Amniotic stem cell (primary cell): Measurements from ENCODE around the gene HOMER3.
"Not testable (repeated sequence)": the region's sequence is repeated elsewhere in the genome, so short reads cannot be mapped to it uniquely, and the experiment has no call there.

Source experiments
- DNase-seq: peaks from one replicate; lab custom pipeline; 2025; lab: John Stamatoyannopoulos, UW

HOMER3 gene

DNA sequence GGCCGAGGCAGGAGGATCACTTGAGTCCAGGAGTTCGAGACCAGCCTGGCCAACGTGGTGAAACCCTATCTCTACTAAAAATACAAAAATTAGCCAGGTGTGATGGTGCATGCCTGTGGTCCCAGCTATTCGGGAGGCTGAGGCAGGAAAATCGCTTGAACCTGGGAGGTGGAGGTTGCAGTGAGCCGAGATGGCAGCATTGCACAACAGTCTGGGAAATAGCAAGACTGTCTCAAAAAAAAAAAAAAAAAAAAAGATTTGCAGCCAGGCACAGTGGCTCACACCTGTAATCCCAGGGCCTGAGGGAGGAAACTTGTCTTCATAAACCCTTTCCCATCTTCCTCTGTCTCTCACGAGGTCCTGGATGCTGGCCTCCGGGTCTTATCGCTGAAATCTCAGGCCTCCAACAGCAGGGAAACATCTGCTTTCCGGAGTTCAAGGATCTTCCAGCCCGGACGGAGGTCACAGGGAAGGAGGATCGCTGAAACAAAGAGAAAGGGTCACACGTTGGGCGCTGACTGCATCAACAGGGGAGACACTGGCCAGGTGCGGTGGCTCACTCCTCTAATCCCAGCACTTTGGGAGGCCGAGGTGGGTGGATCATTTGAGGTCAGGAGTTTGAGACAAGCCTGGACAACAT, 11.5 kb upstream of the HOMER3 start:
- DNase-seq: not testable (repeated sequence)

DNA sequence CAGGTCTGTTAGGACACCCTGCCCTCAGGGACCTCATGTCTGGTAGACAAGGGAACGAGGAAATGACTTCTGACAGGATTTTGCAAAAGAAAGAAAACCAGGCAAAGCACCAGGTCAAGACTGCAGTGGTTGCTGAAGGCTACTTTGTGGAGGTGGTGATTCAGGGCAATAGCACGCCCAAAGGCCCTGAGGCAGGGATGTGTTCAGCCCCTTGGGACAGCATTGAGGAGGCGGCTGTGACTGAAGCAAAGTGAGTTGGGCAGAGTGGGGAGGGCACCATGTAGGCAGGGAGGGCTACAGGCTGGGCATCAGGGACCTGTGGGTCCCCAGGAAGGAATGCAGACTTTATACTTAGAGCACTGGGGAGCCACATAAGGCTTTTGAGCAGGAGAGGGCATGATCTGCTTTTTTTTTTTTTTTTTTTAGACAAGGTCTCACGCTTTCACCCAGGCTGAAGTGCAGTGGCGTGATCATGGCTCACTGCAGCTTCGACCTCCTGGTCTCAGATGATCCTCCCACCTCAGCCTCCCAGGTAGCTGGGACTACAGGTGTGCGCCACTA, 10.8 kb upstream of the HOMER3 start:
- DNase-seq: no peak

DNA sequence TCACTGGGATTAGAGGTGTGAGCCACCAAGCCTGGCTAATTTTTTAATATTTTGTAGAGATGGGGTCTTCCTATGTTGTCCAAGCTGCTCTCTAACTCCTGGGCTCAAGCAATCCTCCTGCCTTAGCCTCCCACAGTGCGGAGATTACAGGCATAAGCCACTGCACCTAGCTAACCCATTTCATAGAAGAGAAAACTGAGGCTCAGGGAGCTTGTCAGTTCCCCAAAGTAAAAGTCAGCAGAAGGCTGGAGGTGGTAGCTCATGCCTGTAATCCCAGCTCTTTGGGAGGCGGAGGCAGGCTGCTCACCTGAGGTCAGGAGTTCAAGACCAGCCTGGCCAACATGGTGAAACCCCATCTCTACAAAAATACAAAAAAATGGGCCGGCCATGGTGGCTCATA, 8.8 kb upstream of the HOMER3 start:
- DNase-seq: no peak

DNA sequence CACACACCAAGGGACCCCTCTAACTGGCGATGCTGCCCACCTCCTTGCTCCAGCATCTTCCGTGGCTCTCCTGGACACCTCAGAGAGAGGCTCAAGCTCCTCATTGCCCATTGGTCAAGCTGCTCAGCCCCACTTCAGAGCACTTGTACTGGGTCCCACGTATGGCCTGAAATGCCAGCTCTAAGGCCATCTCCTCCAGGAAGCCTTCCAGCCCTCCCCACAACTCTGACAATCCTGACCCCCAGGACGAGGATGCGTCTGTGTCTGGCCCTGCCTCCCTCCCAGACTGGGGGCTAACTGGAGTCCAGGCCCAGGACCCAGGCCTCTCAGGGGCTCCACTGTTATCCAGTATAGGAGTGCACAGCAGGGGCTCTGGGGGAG, 7.9 kb upstream of the HOMER3 start:
- no peak for DNase-seq

DNA sequence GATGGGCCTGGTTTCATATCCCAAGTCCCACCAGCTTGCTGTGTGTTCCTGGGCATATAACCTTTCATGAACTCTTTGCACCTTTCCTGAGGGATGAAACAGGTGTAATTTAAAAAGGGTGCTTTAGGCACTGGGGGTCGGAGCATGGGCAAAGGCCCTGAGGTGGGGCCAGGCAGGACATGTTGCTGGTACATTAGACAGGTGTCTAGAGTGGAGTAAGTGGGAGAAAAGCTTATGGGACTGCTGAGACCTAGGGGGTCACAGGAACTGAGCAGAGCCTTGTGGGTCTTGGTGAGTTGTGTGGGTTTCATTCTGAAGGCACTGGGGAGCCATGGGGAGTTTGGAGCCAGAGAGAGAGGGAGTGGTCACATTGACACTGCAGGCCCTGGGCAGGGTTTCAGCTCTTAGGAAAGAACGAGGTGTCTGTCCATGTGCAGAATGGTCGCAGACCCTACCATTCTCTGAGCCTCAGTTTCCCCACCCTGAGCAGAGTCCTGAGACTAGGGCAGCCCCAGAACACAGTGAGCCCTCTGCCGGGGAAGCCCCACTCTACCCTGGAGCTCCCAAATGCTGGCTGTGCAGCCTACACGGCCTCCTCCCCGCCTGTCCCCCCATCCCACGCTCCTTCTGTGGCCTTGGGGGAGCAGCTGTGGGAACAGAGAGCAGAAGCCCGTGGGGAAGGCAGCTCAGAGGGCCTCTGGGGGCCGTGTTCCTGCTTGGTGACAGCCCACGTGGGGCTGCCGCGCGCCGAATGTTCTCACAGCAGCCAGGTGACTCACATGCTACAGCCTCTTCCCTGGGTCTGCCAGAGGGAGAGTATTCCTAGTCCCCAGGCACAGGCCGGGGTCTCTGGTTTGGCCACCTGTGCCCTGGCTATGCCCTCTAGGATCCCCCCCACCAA, 7.3 kb upstream of the HOMER3 start:
- no peak for DNase-seq

DNA sequence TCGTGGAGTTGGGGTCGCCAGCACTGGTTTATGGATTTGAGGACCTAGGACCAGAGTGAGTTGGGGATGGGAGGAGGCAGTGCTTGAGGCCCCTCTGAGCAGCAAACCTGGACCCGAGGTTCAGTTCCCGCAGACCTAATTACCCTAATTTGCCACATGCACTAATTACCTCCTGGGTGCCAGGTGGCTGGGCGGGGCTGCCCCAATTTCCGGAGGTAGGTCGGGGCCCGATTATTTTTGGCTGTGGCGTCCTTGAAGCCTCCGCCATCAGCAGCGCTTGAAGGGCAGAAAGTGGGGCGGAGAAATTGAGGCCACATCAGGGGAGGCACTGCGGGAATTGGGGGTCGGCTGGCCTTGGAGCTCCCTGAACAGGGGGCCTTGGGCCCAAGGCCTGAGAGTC, 5.9 kb upstream of the HOMER3 start:
- no peak for DNase-seq

DNA sequence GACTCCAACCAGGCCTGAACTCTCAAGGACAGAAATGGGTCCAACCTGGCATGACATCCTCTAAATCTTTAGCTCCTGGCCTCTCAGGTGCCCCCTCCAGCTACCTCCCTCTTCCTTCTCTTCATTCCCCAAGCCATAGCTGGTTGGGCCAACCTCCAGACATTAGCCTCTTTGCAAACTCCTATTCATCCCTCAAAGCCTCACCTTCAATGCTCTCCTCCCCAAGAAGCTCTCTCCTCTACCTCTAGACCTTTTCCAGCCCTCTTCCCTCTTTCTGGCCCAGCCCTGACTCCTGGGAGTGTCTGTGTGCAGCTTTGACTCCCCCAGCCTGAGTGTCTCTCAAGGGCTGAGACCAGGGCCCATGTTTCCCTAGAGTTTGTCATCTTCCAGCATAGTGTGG, 5.3 kb upstream of the HOMER3 start:
- no peak for DNase-seq

DNA sequence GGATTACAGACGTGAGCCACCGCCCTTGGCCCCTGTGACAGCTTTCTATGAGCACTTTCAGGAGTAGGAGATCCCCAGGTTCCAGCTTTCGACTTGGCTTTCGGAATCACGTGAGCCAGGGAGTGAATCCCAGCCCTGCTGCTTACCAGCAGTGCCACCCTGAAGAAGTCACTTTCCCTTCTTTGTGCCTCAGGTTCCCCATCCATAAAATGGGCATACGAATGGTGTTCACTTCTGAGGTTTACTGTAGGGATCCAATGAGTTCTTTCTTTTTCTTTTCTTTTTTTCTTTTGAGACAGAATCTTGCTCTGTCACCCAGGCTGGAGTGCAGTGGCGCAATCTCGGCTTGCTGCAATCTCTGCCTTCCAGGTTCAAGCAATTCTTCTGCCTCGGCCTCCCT, 4.3 kb upstream of the HOMER3 start:
- no peak for DNase-seq

DNA sequence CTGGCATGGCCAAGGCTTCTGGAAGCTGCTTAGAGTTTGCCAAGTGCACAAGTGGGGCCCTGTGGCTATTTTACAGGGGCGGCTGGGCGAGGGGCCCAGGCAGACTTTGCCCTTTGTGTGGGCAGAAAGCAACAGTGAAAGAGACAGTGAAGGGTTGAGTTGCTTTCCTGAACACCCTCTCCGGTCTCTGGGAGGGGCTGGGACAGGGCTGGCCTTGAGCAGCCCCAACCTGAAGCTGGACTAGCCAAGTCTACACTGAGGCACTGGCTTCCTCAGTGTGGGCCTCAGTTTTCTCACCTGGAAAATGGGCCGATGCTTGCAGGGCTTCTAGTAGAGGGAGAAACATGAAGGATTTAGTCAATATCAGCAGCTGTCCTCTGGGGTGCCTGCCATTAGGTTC, 2.4 kb upstream of the HOMER3 start:
- no peak for DNase-seq

DNA sequence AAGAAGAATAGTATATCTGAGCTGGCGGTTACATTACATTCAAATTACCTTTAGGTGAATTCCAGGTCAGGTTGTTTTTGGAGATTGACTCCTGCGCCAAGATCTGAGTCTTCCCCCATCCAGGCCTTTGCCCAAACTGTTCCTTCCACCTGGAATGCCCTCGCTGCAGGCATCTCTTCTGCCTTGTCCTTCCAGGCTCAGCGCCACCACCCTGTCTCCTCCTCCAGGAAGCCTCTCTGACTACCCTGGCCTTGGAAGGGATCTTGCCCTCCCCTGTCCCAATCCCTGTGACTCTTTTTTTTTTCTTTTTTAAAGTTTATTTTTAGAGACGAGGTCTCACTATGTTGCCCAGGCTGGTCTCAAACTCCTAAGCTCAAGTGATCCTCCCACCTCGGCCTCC, 1.7 kb upstream of the HOMER3 start:
- no peak for DNase-seq

DNA sequence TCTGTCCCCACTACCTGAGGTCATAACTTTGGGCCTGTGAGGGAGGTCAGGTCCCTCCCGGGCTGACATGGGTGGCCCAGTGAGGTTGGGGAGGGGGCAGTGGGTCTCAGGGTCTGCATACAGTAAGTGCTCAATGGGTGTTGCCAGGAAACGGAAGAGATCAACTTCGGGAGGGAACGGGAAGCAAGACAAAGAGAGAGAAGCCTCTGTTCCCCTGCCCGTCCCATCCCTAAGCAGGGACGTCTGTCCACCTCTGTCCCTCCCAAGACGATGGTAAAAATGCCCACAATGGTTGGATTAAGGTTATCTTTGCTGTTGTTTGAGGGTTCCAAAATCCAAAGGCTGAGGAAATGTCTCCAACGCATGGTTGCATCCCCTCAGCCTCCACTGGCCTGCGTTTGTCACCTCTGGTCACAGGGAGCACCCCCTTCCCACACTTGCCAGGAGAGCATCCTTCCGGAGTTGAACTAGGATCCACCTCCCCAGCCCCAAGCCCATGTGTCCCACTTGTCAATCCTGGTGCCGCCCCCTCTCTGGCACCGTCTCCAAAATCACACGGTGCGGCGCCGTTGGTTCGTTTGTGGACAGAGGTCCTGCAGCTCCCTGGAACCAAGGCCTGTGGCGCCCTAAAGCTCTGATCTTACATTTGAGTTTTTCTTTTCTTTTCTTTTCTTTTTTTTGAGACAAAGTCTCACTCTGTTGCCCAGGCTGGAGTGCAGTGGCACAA, 774 bp upstream of the HOMER3 start:
- no peak for DNase-seq

DNA sequence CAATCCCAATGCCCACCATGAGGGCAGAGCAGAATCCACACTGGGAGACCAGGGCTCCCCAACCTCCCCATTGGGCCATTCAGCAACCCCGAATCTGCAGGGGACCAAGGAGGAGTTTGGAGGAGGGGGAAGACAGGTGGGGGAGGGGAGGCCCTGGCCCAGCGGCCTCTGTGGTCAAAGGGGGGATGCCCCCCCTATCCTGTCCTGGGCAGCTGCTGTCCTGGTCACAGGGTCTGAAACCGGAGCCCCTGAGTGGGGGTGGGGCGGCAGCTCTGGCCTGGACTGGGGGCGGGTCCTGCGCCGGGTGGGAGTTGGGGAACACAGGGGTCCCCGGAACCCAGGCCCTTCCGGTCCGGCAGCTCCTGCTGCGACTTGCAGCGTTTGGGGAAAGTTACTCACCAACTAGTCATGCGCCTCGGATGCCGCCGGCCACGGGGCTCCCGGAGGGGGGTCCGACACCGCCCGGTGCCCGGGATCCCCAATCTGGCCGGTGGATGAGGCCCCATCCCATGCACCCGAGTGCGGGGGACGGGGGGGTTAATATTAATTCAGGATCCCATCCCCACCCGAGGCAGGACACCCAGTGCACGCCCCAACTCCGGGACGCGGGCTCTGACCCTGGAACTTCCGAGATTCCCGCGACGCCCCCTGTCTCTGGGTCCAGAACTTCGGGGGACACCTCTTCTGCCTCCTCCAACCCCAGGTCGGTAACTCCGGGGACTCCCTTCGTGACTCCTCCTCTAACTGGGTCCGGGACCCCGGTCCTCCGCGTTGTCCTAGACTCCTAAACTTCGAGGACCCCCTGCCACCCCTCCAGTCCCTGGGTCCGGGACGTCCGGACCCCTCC, 872 bp downstream of the HOMER3 start:
- no peak for DNase-seq

DNA sequence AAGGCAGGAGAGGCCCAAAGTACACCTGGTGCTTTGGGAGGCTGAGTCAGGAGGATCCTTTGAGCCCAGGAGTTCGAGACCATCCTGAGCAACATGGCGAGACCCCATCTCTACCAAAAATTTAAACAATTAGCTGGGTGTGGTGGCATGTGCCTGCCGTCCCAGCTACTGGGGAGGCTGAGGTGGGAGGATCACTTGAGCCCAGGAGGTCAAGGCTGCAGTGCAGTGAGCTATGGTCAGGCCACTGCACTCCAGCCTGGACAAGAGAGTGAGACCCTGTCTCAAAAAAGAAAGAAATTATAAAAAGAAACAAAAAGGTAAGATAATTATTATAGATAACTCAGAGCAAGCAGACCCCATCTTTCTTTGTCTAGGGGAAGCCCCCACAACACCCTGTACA, 1.9 kb downstream of the HOMER3 start:
- DNase-seq: no peak

DNA sequence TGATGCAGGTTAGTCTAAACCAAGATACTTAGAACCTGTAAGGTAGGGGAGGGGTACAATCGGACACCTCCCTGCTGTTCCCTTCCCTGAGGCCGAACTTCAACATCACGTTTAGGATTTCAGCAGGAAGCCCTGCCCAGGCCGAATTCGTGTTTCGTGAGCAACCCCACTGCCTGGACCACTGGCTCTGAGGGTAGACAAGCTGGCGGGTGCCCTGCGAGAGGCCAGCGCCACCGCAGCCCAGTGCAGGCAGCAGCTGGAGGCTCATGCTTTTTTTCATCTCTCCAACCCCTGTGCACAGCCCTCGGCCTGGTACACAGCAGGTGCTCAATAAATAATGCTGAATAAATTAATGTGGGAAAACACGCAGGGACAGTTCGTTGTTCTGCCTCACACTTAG, 7.7 kb downstream of the HOMER3 start:
- no peak for DNase-seq

DNA sequence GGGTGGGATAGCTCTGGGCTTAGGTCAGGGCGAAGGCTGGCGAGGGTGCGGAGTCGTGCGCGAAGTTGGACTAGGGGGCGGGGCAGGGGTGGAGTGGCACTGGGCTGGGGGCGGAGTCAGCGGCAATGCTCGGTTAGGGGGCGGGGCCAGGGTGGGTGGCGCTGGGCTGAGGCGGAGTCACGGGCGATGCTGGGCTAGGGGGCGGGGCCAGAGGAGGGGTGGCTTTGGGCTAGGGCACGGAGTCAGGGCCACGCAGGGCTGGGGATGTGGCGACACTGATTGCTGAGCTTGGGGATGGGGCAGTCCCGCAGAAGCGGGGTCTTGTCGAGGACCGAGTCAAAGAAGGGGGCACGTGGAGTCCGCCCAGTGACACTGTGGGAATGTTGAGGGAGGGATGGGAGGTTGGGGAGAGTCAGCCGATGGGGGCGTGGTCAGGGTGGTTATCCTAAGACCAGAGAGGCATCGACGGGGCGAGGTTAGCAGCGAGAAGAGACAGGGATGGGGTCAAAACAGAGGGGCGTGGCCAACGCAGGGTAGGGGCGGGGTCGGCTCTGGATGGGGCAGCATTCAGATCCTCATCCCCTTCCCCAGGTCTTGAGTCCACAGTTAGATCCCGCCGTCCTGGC, 8.7 kb downstream of the HOMER3 start:
- DNase-seq: no peak

DNA sequence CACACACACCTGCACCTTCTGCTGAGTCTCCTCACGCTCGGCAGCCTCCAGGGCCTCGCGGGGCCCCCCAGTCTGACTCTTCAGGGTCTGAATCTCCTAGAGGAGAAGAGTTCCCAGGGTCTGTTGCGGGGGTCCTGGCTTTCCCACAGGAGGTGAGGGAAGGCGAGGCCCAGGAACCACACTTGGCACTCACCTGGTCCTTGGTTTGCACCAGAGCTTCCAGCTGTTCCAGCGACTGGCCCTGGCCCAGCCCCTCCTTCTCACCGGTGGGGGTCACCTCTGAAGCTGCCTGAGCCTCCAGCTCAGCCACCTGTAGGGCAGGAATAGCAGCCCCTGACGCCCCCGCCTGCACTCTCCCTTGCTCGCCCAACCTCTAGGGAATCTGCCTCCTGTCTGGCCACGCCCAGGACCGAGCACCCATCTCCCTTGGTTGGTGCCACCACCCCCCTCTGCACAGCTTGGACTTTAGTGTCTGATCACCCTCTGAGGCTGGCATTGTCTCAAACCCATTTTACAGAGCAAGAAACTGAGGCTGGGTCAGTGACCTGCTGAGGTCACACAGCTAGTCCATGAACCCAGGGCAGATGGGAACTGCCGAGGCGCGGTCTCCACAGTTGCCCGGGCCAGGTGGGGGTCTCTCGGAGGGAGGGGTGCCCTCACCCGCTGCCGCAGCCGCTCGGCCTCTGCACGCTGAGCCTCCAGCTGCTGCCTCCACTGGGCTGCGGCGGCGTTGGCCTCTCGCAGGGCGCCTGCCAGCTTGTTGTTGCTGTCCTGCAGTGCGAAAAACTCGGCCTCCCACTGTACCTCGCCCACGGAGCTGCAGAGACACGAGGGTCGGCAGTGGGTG, 9.5 kb downstream of the HOMER3 start:
- no peak for DNase-seq

DNA sequence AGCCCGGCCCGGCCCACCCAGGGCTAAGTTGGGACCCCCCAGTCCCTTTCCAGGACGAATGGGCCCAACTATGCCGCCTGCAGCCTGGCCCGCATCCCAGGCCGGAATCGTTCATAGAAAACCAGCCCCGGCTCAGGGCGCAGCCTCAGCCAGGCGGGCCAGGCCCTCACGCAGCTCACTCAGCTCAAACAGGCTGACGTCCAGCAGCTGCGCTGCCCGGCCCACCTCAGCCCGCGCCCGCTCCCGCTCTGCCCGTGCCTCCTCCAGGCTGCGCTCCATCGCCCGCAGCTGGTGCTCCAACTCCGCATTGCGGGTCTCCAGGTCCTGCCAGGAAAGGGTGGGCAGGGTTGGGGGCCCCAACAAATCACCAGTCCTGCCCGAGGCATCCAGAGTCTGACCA, 11.7 kb downstream of the HOMER3 start:
- DNase-seq: no peak

DNA sequence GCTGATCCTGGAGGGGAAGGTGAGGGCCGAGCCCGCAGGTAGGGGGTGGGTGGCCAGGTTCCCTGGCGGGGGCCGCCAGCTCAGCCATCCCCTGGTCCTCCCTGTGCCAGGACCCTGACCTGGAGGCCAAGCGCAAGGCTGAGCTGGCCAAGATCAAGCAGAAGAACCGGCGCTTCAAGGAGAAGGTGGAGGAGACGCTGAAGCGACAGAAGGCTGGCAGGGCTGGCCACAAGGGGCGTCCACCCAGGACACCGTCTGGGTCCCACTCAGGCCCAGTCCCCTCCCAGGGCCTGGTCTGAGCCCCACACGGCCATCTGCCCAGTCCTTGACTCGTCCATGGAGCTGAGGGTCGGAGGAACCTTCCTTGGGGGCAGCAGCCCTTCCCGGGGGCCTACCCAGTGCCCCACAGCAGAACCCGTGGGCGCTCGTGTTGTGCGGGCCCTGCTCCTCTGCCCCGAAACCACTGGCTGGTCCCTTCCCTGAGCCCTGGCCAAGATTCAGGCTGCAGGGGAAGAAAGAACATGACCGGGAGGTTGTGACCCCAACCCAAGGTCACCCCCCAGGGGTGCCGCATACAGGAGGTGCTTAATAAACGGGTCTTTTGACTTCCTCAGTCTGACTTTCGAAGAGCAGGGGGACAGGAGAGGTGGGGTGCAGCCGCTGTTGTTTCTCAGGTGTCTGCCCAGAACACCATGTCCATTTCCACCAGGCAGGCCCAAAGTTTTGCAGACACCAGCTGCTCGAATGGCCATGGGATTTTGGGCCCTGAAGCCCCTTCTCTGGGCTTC, 12.8 kb downstream of the HOMER3 start:
- no peak for DNase-seq

DNA sequence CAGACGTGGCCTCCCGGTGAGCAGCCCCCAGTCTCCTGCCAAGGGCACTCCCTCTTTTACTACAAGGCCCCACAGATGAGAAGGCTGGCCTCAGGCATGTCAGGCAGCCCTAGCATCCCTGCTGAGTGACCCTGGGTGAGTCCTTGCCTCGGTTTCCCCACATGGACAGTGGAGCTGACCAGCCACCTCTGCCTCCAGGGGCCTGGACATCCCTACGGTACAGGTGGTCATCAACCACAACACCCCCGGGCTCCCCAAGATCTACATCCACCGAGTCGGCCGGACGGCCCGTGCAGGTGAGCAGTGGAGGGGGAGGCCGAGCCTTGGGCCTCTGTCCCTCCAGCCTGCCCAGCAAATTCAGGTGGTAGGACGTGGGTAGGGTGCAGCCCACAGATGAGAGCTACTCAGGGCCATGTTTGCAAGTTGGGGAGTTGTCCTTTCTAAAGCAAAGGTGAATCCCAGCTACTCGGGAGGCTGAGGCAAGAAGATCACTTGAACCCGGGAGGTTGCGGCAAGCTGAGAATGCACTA, 16.3 kb downstream of the HOMER3 start:
- DNase-seq: no peak
